HEK293 (cell line): ENCODE data around the gene MTMR2.
A peak's percentile ranks its signal among the peaks of the same experiment; 100 is the strongest.

Experiments used
- CTCF ChIA-PET: fragments of 350-600 bp; formaldehyde crosslinking; extraction: SDS; loops from one replicate; lab custom pipeline; 2021; ENCODE audit warnings: antibody characterized with exemption; lab: Yijun Ruan, JAX
- POLR2A ChIA-PET: fragments of 300-600 bp; formaldehyde crosslinking; extraction: SDS; loops from one replicate; lab custom pipeline; 2020; ENCODE audit warnings: antibody characterized with exemption, inconsistent platforms; lab: Yijun Ruan, JAX
- H3K27ac ChIP-seq: fragments of 200-500 bp; sonication (Bioruptor generic); 2 replicates; pipeline ENCODE4 v1.5.1; 2014; ENCODE audit warnings: low read depth, low read length, control low read depth, inconsistent platforms; ENCODE audit errors: extremely low read depth
- H3K36me3 ChIP-seq, 2 experiments: fragments of 200-500 bp in 1 of 2; sonication (Bioruptor generic) in 1 of 2; 1 replicate in 1 of 2; 2 replicates in 1 of 2; pipeline ENCODE4 v1.5.1; 2014 to 2017; ENCODE audit warnings: inconsistent platforms in 2 of 2, low read length in 2 of 2; ENCODE audit not compliant: control insufficient read depth in 2 of 2, insufficient read depth in 1 of 2
- H3K4me1 ChIP-seq: fragments of 200-500 bp; sonication (Bioruptor generic); 2 replicates; pipeline ENCODE4 v1.5.1; 2014; ENCODE audit warnings: mild to moderate bottlenecking, low read length, inconsistent platforms; ENCODE audit not compliant: control insufficient read depth, insufficient read depth
- H3K4me3 ChIP-seq: 2 replicates; pipeline ENCODE4 v1.5.1; 2011; ENCODE audit warnings: low read depth, mild to moderate bottlenecking, control low read depth, low read length, moderate library complexity
- H3K9me3 ChIP-seq: fragments of 200-500 bp; sonication (Bioruptor generic); 2 replicates; pipeline ENCODE4 v1.5.1; 2014; ENCODE audit warnings: low read depth, low read length, inconsistent platforms; ENCODE audit not compliant: control insufficient read depth, insufficient read depth
- KLF10 ChIP-seq: fragments of 450-650 bp; IDR thresholded peaks from 2 replicates; pipeline ENCODE4 v1.5.1; 2018; ENCODE audit warnings: missing biosample characterization, mild to moderate bottlenecking, missing genetic modification characterization
- KLF16 ChIP-seq: fragments of 450-650 bp; formaldehyde crosslinking; IDR thresholded peaks from 2 replicates; pipeline ENCODE4 v1.5.1; 2017; ENCODE audit warnings: missing biosample characterization, missing genetic modification characterization
- MEIS1 ChIP-seq: sonication (generic); formaldehyde crosslinking; IDR thresholded peaks from 2 replicates; pipeline ENCODE4 v1.8.1; 2022; ENCODE audit warnings: missing genetic modification reagents, mild to moderate bottlenecking, borderline replicate concordance
- PRDM10 ChIP-seq: fragments of 450-650 bp; formaldehyde crosslinking; IDR thresholded peaks from 2 replicates; pipeline ENCODE4 v1.5.1; 2016; ENCODE audit warnings: missing biosample characterization, missing genetic modification characterization
- ZBTB20 ChIP-seq: fragments of 450-650 bp; formaldehyde crosslinking; IDR thresholded peaks from 2 replicates; pipeline ENCODE4 v1.5.1; 2016; ENCODE audit warnings: missing biosample characterization, missing genetic modification characterization
- ZBTB21 ChIP-seq: fragments of 450-650 bp; formaldehyde crosslinking; IDR thresholded peaks from 2 replicates; pipeline ENCODE4 v1.5.1; 2017; ENCODE audit warnings: missing biosample characterization, missing genetic modification characterization
- ZIC2 ChIP-seq: fragments of 450-650 bp; formaldehyde crosslinking; IDR thresholded peaks from 2 replicates; pipeline ENCODE4 v1.5.1; 2016; ENCODE audit warnings: missing biosample characterization, missing genetic modification characterization
- ZNF132 ChIP-seq: fragments of 450-650 bp; formaldehyde crosslinking; IDR thresholded peaks from 2 replicates; pipeline ENCODE4 v1.5.1; 2017; ENCODE audit warnings: missing biosample characterization, missing genetic modification characterization, borderline replicate concordance
- ZNF140 ChIP-seq: fragments of 450-650 bp; formaldehyde crosslinking; IDR thresholded peaks from 2 replicates; pipeline ENCODE4 v1.5.1; 2016; ENCODE audit warnings: missing biosample characterization, missing genetic modification characterization
- ZNF157 ChIP-seq: fragments of 450-650 bp; formaldehyde crosslinking; IDR thresholded peaks from 2 replicates; pipeline ENCODE4 v1.5.1; 2016; ENCODE audit warnings: missing biosample characterization, missing genetic modification characterization
- ZNF248 ChIP-seq: fragments of 450-650 bp; formaldehyde crosslinking; IDR thresholded peaks from 2 replicates; pipeline ENCODE4 v1.5.1; 2017; ENCODE audit warnings: missing biosample characterization, missing genetic modification characterization
- ZNF404 ChIP-seq: fragments of 450-650 bp; formaldehyde crosslinking; IDR thresholded peaks from 2 replicates; pipeline ENCODE4 v1.5.1; 2017; ENCODE audit warnings: missing biosample characterization, missing genetic modification characterization
- ZNF423 ChIP-seq: fragments of 450-650 bp; formaldehyde crosslinking; IDR thresholded peaks from 2 replicates; pipeline ENCODE4 v1.5.1; 2016; ENCODE audit warnings: missing biosample characterization, missing genetic modification characterization
- ZNF510 ChIP-seq: fragments of 450-650 bp; formaldehyde crosslinking; IDR thresholded peaks from 2 replicates; pipeline ENCODE4 v1.5.1; 2018; ENCODE audit warnings: mild to moderate bottlenecking, missing genetic modification characterization, missing biosample characterization; ENCODE audit not compliant: insufficient replicate concordance
- ZNF548 ChIP-seq: fragments of 450-650 bp; formaldehyde crosslinking; IDR thresholded peaks from 2 replicates; pipeline ENCODE4 v1.5.1; 2016; ENCODE audit warnings: missing biosample characterization, missing genetic modification characterization
- ZNF561 ChIP-seq: fragments of 450-650 bp; IDR thresholded peaks from 2 replicates; pipeline ENCODE4 v1.5.1; 2018; ENCODE audit warnings: missing biosample characterization, missing genetic modification characterization, borderline replicate concordance
- ZNF585B ChIP-seq: fragments of 450-650 bp; formaldehyde crosslinking; IDR thresholded peaks from 2 replicates; pipeline ENCODE4 v1.5.1; 2016; ENCODE audit warnings: missing biosample characterization, missing genetic modification characterization
- ZNF664 ChIP-seq: fragments of 450-650 bp; formaldehyde crosslinking; IDR thresholded peaks from 2 replicates; pipeline ENCODE4 v1.5.1; 2016; ENCODE audit warnings: missing biosample characterization, missing genetic modification characterization
- ZNF768 ChIP-seq: fragments of 450-650 bp; formaldehyde crosslinking; IDR thresholded peaks from 2 replicates; pipeline ENCODE4 v1.5.1; 2018; ENCODE audit warnings: missing biosample characterization, mild to moderate bottlenecking, missing genetic modification characterization
- ZNF792 ChIP-seq: fragments of 450-650 bp; formaldehyde crosslinking; IDR thresholded peaks from 2 replicates; pipeline ENCODE4 v1.5.1; 2016; ENCODE audit warnings: missing biosample characterization, missing genetic modification characterization
- ZNF837 ChIP-seq: fragments of 450-650 bp; formaldehyde crosslinking; IDR thresholded peaks from 2 replicates; pipeline ENCODE4 v1.5.1; 2016; ENCODE audit warnings: missing biosample characterization, missing genetic modification characterization
- ZSCAN30 ChIP-seq: fragments of 450-650 bp; IDR thresholded peaks from 2 replicates; pipeline ENCODE4 v1.5.1; 2018; ENCODE audit warnings: missing biosample characterization, mild to moderate bottlenecking, missing genetic modification characterization, moderate library complexity
- TF ChIP-seq, protein P1 (sequence below): fragments of 450-650 bp; formaldehyde crosslinking; conservative IDR thresholded peaks from 2 replicates; pipeline ENCODE4 v1.5.1; 2016; ENCODE audit warnings: low read depth, missing biosample characterization, missing genetic modification characterization
- TF ChIP-seq, protein P2 (sequence below): fragments of 450-650 bp; formaldehyde crosslinking; IDR thresholded peaks from 2 replicates; pipeline ENCODE4; 2016; ENCODE audit warnings: missing biosample characterization, missing genetic modification characterization
- TF ChIP-seq, protein P3 (sequence below): fragments of 450-650 bp; formaldehyde crosslinking; IDR thresholded peaks from 2 replicates; pipeline ENCODE4 v1.5.1; 2017; ENCODE audit warnings: missing biosample characterization, mild to moderate bottlenecking, missing genetic modification characterization, moderate library complexity

The MTMR2 gene

DNA sequence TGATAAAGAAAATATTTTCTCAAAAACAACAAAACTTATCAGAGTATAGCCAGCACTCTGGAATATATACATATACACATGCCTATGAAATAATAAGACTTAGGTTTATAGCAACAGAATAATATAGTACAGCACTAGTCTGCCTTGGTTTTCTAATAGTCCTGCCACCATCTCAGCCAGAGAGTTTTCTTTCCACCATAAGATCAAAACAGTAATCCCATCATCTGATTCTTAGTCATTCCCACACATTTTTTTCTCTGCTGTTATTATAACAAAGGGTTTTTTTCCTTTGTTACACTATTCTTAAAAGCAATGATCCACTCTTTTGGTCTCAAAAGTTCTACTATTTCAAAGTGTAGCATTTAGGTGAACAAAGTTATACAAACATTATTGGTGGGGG is 15.1 kb downstream of the MTMR2 start (continued):
- no peak for TF ChIP-seq ZNF837 (tag by site-specific recombination)

DNA sequence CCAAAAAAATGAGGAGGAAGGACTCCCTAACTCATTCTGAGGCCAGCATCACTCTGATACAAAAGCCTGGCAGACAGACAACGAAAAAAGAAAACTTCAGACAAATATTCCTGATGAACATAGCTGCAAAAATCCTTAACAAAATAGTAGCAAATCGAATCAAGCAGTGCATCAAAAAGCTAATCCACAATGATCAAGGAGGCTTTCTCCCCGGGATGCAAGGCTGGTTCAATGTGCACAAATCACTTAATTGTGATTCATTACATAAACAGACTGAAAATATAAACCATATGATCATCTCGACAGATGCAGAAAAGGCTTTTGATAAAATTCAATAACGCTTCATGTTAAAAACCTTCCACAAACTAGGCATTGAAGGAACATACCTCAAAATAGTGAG is 16.4 kb downstream of the MTMR2 start:
- Histone ChIP-seq H3K9me3 (no peaks in the 10 kb centered on the region), H3K36me3 (no peaks in the 10 kb centered on the region), H3K4me3 (no peak overlapping the region), H3K4me1 (0 out of 2 replicates have a peak, but pooled peaks cover 2% of the 10 kb centered on the region), H3K27ac (no peak overlapping the region)
- ChIA-PET POLR2A (no interaction called here), CTCF (no interaction called here)
- TF ChIP-seq ZNF423 = no peak
- no peak for TF ChIP-seq ZSCAN30 (tag by site-specific recombination)
- no peak for TF ChIP-seq ZNF157 (tag by site-specific recombination)
- TF ChIP-seq PRDM10 = no peak
- no peak for TF ChIP-seq ZNF140 (tag by site-specific recombination)
- TF ChIP-seq ZNF664 (tag by site-specific recombination) = no peak

- no peaks in the 10 kb centered on the region for H3K9me3 ChIP-seq
- peaks cover under 1% of the 10 kb centered on the region; the same call in 1 of the 2 replicates for H3K4me1 ChIP-seq
- no peak overlapping the region for H3K27ac ChIP-seq
- H3K36me3 ChIP-seq = no peaks in the 10 kb centered on the region
- ChIA-PET CTCF (no interaction called here), POLR2A (no interaction called here)
- H3K4me3 ChIP-seq = no peak overlapping the region
- TF ChIP-seq ZNF132 (tag by site-specific recombination) (no peak), ZNF585B (tag by site-specific recombination) (no peak), ZIC2 (tag by site-specific recombination) (peak; percentile 27; the same call in 1 of the 2 replicates), ZNF792 (tag by site-specific recombination) (no peak), ZBTB20 (tag by site-specific recombination) (no peak), ZNF548 (no peak), KLF16 (tag by site-specific recombination) (no peak), ZNF157 (tag by site-specific recombination) (no peak), ZNF561 (tag by site-specific recombination) (no peak), MEIS1 (no peak), ZBTB21 (tag by site-specific recombination) (no peak), ZNF404 (tag by site-specific recombination) (no peak), KLF10 (tag by site-specific recombination) (no peak), ZNF768 (tag by site-specific recombination) (no peak), ZNF510 (tag by site-specific recombination) (no peak), ZNF248 (no peak)
- TF ChIP-seq, protein P1, sequence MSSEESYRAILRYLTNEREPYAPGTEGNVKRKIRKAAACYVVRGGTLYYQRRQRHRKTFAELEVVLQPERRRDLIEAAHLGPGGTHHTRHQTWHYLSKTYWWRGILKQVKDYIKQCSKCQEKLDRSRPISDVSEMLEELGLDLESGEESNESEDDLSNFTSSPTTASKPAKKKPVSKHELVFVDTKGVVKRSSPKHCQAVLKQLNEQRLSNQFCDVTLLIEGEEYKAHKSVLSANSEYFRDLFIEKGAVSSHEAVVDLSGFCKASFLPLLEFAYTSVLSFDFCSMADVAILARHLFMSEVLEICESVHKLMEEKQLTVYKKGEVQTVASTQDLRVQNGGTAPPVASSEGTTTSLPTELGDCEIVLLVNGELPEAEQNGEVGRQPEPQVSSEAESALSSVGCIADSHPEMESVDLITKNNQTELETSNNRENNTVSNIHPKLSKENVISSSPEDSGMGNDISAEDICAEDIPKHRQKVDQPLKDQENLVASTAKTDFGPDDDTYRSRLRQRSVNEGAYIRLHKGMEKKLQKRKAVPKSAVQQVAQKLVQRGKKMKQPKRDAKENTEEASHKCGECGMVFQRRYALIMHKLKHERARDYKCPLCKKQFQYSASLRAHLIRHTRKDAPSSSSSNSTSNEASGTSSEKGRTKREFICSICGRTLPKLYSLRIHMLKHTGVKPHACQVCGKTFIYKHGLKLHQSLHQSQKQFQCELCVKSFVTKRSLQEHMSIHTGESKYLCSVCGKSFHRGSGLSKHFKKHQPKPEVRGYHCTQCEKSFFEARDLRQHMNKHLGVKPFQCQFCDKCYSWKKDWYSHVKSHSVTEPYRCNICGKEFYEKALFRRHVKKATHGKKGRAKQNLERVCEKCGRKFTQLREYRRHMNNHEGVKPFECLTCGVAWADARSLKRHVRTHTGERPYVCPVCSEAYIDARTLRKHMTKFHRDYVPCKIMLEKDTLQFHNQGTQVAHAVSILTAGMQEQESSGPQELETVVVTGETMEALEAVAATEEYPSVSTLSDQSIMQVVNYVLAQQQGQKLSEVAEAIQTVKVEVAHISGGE = no peak
- TF ChIP-seq, protein P2, sequence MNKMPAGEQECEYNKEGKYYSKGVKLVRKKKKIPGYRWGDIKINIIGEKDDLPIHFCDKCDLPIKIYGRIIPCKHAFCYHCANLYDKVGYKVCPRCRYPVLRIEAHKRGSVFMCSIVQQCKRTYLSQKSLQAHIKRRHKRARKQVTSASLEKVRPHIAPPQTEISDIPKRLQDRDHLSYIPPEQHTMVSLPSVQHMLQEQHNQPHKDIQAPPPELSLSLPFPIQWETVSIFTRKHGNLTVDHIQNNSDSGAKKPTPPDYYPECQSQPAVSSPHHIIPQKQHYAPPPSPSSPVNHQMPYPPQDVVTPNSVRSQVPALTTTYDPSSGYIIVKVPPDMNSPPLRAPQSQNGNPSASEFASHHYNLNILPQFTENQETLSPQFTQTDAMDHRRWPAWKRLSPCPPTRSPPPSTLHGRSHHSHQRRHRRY = no peak
- TF ChIP-seq, protein P3, sequence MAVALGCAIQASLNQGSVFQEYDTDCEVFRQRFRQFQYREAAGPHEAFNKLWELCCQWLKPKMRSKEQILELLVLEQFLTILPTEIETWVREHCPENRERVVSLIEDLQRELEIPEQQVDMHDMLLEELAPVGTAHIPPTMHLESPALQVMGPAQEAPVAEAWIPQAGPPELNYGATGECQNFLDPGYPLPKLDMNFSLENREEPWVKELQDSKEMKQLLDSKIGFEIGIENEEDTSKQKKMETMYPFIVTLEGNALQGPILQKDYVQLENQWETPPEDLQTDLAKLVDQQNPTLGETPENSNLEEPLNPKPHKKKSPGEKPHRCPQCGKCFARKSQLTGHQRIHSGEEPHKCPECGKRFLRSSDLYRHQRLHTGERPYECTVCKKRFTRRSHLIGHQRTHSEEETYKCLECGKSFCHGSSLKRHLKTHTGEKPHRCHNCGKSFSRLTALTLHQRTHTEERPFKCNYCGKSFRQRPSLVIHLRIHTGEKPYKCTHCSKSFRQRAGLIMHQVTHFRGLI = no peak
Observed at GRCh38 chr11:95904009-95904650, 19.8 kb downstream of the MTMR2 start.
